Measurements from ENCODE around the gene FXYD5.

FXYD5 gene

GRCh38 chr19:35212241-35212640 is 57.7 kb downstream of the FXYD5 start:
- DNase-seq (ENCODE audit: low spot score): no peak
- FAIRE-seq: no peak

- DNase-seq (ENCODE audit: low spot score) (peak; percentile 62), FAIRE-seq (no peak)
Measured at GRCh38 chr19:35213663-35214632, 59.4 kb downstream of the FXYD5 start.

DNA sequence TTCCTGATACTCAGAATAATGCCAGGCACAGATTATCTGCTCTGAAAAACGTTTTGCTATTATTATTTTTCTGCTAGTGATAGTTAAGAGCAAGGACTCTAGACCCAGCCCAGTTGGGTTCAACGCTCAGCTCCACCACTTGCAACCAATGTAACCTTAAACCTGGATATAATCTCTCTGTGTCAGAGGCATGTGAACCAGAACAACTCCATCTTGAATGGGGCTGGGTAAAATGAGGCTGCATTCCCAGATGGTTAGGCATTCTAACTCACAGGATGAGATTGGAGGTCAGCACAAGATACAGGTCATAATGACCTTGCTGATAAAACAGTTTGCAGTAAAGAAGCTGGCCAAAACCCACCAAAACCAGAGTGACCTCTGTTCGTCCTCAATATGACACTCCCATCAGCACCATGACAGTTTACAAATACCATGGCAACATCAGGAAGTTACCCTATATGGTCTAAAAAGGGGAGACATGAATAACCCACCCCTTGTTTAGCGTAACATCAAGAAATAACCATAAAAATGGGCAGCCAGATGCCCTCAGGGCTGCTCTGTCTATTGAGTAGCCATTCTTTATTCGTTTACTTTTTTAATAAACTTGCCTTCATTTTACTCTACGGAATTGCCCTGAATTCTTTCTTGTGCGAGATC is 60.4 kb downstream of the FXYD5 start:
- DNase-seq (ENCODE audit: low spot score): no peak
- FAIRE-seq: no peak

GRCh38 chr19:35216016-35216832 is 61.7 kb downstream of the FXYD5 start:
- no peak for FAIRE-seq

GRCh38 chr19:35216833-35217648 is 62.5 kb downstream of the FXYD5 start:
- no peak for DNase-seq (ENCODE audit: low spot score)
- no peak for FAIRE-seq

More at GRCh38 chr19:35216016-35216832, 61.7 kb downstream of the FXYD5 start:
- DNase-seq (ENCODE audit: low spot score): no peak

GRCh38 chr19:35217649-35217990 is 63.1 kb downstream of the FXYD5 start:
- FAIRE-seq: no peak
- no peak for DNase-seq (ENCODE audit: low spot score)

DNA sequence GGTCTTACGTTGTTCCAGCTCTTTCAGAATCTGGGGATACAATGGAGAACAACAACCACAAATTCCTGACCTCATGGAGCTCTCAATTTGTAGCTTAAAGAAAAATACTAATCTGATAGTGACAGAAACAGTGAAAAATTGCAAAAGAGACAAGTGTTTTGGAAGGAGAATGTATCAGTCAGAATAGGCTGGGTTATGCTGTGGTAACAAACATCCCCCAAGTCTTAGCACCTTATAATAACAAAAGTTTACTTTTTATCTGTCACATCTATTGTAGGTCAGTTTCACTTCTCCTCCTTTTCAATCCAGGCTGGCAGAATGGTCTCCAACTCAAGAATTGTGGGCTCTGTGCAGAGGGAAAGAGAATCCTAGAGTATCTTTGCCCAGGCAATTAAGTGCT is 64.5 kb downstream of the FXYD5 start:
- FAIRE-seq (no peak), DNase-seq (ENCODE audit: low spot score) (no peak)
